ENCODE results near the gene NIT2. TPM values are rescaled to one million over a fixed set of nuclear protein-coding genes. Genes with fewer than 3 reads are reported as not detected.
A peak's percentile ranks its signal among the peaks of the same experiment; 100 is the strongest.
"Not testable (repeated sequence)": the region's sequence is repeated elsewhere in the genome, so short reads cannot be mapped to it uniquely, and the experiment has no call there.

The NIT2 gene, protein sequence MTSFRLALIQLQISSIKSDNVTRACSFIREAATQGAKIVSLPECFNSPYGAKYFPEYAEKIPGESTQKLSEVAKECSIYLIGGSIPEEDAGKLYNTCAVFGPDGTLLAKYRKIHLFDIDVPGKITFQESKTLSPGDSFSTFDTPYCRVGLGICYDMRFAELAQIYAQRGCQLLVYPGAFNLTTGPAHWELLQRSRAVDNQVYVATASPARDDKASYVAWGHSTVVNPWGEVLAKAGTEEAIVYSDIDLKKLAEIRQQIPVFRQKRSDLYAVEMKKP
- 34.0 TPM for total RNA-seq

GRCh38 chr3:100334488-100335351 lies at the start of gene NIT2:
Gene NIT2, plus strand, starts transcription at chr3:100334757. Its CDS starts 35 bp downstream, at chr3:100334792.
- peak; percentile 88 for DNase-seq (ENCODE audit: low spot score)
- intact Hi-C loops (cut with DNase I): no loop called here
- ATAC-seq: peak; percentile 97

GRCh38 chr3:100288288-100288894 lies 46.2 kb upstream of the NIT2 start:
- intact Hi-C loops (cut with DNase I): no loop called here
- DNase-seq (ENCODE audit: low spot score) (no peak), ATAC-seq (no peak)

DNA sequence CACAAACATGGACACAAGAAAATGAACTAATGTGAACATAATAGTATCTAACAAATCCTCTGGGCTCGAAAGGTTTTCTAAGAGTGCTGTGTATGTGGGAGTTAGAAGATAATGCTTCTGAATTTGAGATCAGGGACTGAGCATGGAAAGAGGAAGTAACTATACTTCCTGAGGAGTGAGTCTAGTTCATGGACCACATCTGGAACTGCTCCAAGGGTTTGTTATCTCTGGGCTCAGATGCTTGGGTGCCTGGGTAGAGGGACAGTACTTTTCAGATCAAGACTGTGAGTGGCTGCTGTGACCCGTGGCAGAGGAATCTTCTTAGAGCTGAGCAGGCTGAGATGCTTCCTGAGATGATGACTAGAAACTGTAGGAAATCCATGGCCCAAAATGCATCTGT lies 45.2 kb upstream of the NIT2 start:
- ATAC-seq (no peak), DNase-seq (ENCODE audit: low spot score) (no peak)
- intact Hi-C loops (cut with DNase I): no loop called here

GRCh38 chr3:100295089-100295488 lies 39.5 kb upstream of the NIT2 start:
- intact Hi-C loops (cut with DNase I): no loop called here
- no peak for ATAC-seq

GRCh38 chr3:100297784-100298183 lies 36.8 kb upstream of the NIT2 start:
- intact Hi-C loops (cut with DNase I): no loop called here
- DNase-seq (ENCODE audit: low spot score) (no peak), ATAC-seq (no peak)

More at GRCh38 chr3:100295089-100295488, 39.5 kb upstream of the NIT2 start:
- DNase-seq (ENCODE audit: low spot score): no peak

GRCh38 chr3:100299016-100299415 lies 35.5 kb upstream of the NIT2 start:
- no peak for ATAC-seq
- intact Hi-C loops (cut with DNase I): no loop called here
- DNase-seq (ENCODE audit: low spot score): no peak

- intact Hi-C loops (cut with DNase I): no loop called here
- DNase-seq (ENCODE audit: low spot score): no peak
- ATAC-seq: no peak
These were observed 27.9 kb upstream of the NIT2 start for GRCh38 chr3:100306695-100307094.

DNA sequence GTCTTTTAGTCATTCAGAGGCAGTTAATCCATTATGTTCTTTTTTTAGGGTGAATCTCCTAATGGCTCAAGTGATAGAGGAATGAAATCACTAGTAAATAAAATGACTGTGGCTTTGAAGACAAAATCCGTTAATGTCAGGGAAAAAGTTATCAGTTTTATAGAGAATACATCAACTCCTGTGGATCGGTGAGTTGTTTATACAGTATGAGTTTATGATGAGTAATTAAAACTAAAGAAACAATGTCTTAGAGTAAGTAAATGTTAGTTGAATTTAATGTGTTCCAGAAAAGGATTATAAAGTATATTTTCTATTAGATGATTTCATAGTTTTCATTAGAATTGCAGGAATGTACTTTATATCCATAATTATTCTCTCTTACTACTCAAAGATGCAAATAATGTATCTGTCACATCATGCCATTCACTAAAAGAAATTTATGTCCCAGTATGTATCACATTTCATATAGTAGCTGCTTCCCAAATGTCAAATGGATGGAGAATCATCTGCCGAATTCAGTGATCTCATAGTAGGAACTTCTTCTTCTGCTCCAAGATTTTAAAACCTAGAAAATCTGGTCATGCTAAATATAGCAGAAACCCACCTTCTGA lies 24.1 kb upstream of the NIT2 start:
- DNase-seq (ENCODE audit: low spot score): no peak
- intact Hi-C loops (cut with DNase I): no loop called here
- ATAC-seq: no peak

DNA sequence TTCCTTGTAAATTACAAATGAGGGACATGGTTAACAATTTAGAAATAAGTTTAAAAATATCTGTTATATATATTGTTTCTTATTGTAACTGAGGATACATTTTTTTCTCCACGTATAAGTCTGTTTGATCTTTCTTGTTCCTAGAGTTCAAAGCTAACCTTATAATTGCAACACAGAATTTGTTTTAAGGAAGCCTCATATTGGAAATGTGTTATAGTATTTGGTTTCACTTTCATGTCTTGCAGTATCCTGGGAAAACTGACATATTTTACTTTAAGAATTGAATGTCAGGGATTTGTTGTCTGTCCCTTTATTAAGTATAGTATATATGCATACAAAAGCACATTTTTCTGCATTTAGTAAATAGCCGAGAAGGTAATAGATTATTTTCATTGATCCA lies 23.5 kb upstream of the NIT2 start:
- no peak for ATAC-seq

DNA sequence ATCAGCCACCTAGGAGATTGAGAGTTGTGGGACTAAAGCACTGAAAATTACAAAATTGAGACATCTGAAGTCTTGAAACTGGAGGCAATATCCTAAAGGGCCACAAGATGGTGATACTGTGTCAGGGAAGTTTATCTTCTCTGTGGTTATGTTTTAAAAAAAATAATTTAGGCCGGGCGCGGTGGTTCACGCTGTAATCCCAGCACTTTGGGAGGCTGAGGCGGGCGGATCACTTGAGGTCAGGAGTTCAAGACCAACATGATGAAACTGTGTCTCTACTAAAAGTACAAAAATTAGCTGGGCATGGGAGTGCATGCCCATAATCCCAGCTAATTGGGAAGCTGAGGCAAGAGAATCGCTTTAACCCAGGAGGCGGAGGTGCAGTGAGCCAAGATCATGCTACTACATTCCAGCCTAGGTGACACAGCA lies 17.9 kb upstream of the NIT2 start:
- DNase-seq (ENCODE audit: low spot score): no peak
- intact Hi-C loops (cut with DNase I): no loop called here
- ATAC-seq: peak; percentile 91

More for the DNA sequence above, 23.5 kb upstream of the NIT2 start:
- DNase-seq (ENCODE audit: low spot score): no peak
- intact Hi-C loops (cut with DNase I): no loop called here

DNA sequence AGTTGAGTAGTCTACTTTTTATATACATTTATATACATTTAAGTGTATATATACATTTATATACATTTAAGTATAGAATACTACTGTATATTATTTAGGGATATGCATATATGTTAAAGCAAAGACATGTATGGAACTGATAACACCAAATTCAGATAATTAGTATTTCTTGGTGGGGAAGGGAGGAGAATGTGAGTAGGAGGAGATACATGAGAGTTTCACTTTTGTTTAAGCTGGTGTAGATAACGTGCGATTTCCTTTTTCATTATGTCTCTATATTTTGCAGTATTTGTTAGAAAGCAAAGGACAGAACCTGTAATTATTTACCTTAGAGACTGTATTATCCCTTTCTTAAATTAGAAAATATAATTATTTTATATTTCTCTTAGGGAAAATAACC lies 16.6 kb upstream of the NIT2 start:
- no peak for DNase-seq (ENCODE audit: low spot score)
- no peak for ATAC-seq
- intact Hi-C loops (cut with DNase I): no loop called here

GRCh38 chr3:100319951-100320350 lies 14.6 kb upstream of the NIT2 start:
- DNase-seq (ENCODE audit: low spot score) (no peak), ATAC-seq (no peak)
- intact Hi-C loops (cut with DNase I): no loop called here

GRCh38 chr3:100324044-100324443 lies 10.5 kb upstream of the NIT2 start:
- no peak for ATAC-seq
- intact Hi-C loops (cut with DNase I): no loop called here
- no peak for DNase-seq (ENCODE audit: low spot score)

- ATAC-seq (no peak), DNase-seq (ENCODE audit: low spot score) (no peak)
- intact Hi-C loops (cut with DNase I): no loop called here
These were observed 8.7 kb upstream of the NIT2 start for GRCh38 chr3:100325827-100326226.

DNA sequence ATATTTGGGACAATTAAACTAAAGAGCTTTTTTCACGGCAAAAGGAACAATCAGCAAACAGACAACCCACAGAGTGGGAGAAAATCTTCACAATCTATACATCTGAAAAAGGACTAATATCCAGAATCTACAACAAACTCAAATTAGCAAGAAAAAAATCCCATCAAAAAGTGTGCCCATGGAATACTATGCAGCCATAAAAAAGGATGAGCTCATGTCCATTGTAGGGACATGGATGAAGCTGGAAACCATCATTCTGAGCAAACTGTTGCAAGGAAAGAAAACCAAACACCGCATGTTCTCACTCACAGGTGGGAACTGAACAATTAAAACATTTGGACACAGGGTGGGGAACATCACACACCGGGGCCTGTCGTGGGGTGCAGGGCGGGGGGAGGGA lies 7.2 kb upstream of the NIT2 start:
- ATAC-seq; intact Hi-C loops (cut with DNase I); DNase-seq (ENCODE audit: low spot score): not testable (repeated sequence)

GRCh38 chr3:100329800-100330489 lies 4.6 kb upstream of the NIT2 start:
- intact Hi-C loops (cut with DNase I): no loop called here
- ATAC-seq (no peak), DNase-seq (ENCODE audit: low spot score) (no peak)

DNA sequence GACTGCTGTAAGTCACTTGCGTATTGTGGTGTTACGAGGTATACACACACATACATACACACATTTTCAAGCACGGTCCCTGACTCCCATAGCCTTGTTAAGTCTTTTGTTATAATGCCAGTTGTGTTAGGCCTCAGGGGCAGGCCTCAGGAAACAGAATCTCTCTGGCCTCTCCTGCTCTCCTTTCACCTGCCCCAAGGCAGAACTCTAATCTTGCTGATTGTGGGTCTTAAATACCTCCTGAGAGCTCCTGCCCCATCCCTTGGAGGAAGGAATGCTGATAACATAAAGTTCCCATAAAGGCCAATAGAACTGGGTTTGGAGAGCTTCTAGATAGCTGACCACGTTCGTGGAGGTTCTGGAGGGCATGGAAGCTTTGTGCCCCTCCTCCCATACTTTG lies 3.9 kb upstream of the NIT2 start:
- ATAC-seq: no peak
- DNase-seq (ENCODE audit: low spot score): no peak
- intact Hi-C loops (cut with DNase I): no loop called here

DNA sequence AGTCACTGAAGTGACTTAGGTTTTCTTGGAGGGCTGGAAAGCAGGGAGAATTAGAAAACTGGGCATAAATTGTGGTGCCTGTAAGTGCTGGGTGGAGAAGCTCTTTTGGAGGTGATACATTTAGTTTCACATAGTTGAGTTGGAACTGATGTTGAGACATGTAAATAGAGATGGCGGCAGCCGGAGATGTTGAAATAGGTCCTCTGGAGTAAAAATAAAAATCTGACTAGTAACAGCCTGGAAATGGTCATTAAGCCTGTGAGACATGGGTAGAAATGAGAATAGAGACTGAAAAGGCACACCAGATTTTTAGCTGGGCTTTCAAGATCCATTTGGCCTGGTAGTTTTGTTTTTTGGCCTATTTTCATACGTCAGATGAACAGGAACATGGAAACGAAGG lies 2.9 kb upstream of the NIT2 start:
- ATAC-seq: no peak
- intact Hi-C loops (cut with DNase I): no loop called here

DNA sequence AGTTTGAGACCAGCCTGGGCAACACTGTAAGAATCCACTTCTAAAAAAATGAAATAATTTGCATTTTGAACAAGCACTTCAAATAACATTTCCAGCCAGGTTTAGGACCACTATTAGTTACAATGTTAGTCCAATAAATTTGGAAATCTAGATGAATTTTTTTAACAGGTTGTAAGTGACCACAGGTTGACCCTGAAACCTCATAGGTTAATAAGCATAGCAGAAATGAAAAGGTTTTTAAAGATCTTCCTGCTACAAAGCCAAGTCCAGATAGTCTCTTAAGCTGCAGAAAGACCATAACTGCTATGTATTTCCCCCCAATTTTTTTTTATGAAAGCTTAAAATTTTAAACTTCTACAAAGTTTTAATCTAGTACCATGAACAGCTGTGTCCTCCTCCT lies 1.5 kb upstream of the NIT2 start:
- ATAC-seq (no peak), DNase-seq (ENCODE audit: low spot score) (no peak)
- intact Hi-C loops (cut with DNase I): no loop called here

More for the DNA sequence above, 2.9 kb upstream of the NIT2 start:
- no peak for DNase-seq (ENCODE audit: low spot score)
